HUES64 (cell line): Measurements from ENCODE around the gene DCST2.

Experiments
- H3K27ac ChIP-seq: 2 replicates; pipeline ENCODE4 v1.7.0; 2013; ENCODE audit warnings: low read depth, low read length, inconsistent platforms
- H3K27me3 ChIP-seq: 2 replicates; pipeline ENCODE4 v1.6.1; 2013; ENCODE audit warnings: mild to moderate bottlenecking, low read length; ENCODE audit not compliant: insufficient read depth
- H3K36me3 ChIP-seq: 2 replicates; pipeline ENCODE4 v1.6.1; 2013; ENCODE audit warnings: mild to moderate bottlenecking, low read length; ENCODE audit not compliant: insufficient read depth
- H3K4me1 ChIP-seq: 2 replicates; pipeline ENCODE4 v1.6.1; 2013; ENCODE audit warnings: mild to moderate bottlenecking, low read length, moderate library complexity; ENCODE audit not compliant: insufficient read depth
- H3K4me3 ChIP-seq: 2 replicates; pipeline ENCODE4 v1.5.1; 2013; ENCODE audit warnings: mild to moderate bottlenecking, low read length, moderate library complexity
- H3K9ac ChIP-seq: 2 replicates; pipeline ENCODE4 v1.6.1; 2013; ENCODE audit warnings: mild to moderate bottlenecking, low read depth, low read length
- H3K9me3 ChIP-seq: 2 replicates; pipeline ENCODE4 v1.6.1; 2013; ENCODE audit warnings: low read depth, low read length; ENCODE audit not compliant: insufficient read depth
- WGBS: fragments of 150-250, 120-280 bp; methylation state at CpG from one replicate; pipeline ENCODE4 v1.1.7; 2013; ENCODE audit warnings: missing lambda C conversion rate; 5-methylcytosine and 5-hydroxymethylcytosine counted together

The DCST2 gene

GRCh38 chr1:155077346-155077745 is 43.8 kb upstream of the DCST2 start:
- peaks cover 17% of the 10 kb centered on the region; the same call in 1 of the 2 replicates for H3K4me1 ChIP-seq
- no peaks in the 10 kb centered on the region for H3K36me3 ChIP-seq
- H3K9me3 ChIP-seq: no peaks in the 10 kb centered on the region
- no peak overlapping the region for H3K4me3 ChIP-seq
- H3K27ac ChIP-seq: no peak overlapping the region
- H3K27me3 ChIP-seq: peaks cover 65% of the 10 kb centered on the region
- H3K9ac ChIP-seq: no peak overlapping the region
- WGBS: 89% methylated on average over 3 of the region's 3 CpGs

GRCh38 chr1:155076371-155076770 is 42.8 kb upstream of the DCST2 start:
- H3K9me3 ChIP-seq: no peaks in the 10 kb centered on the region
- peaks cover 65% of the 10 kb centered on the region for H3K27me3 ChIP-seq
- H3K9ac ChIP-seq: no peak overlapping the region
- H3K4me1 ChIP-seq: peaks cover 24% of the 10 kb centered on the region; the same call in 1 of the 2 replicates
- H3K27ac ChIP-seq: no peak overlapping the region
- H3K36me3 ChIP-seq: no peaks in the 10 kb centered on the region
- H3K4me3 ChIP-seq: no peak overlapping the region
- 79% methylated on average over 1 of the region's 1 CpG for WGBS

- Histone ChIP-seq H3K27me3 (peaks cover 62% of the 10 kb centered on the region), H3K4me3 (no peak overlapping the region), H3K9me3 (no peaks in the 10 kb centered on the region), H3K27ac (no peak overlapping the region), H3K9ac (no peak overlapping the region), H3K36me3 (no peaks in the 10 kb centered on the region), H3K4me1 (peaks cover 27% of the 10 kb centered on the region; the same call in 1 of the 2 replicates)
- 77% methylated on average over 4 of the region's 5 CpGs for WGBS
These were observed 42.0 kb upstream of the DCST2 start for GRCh38 chr1:155075535-155075934.

- Histone ChIP-seq H3K36me3 (peaks cover 10% of the 10 kb centered on the region), H3K9me3 (no peaks in the 10 kb centered on the region), H3K9ac (no peak overlapping the region), H3K27me3 (peaks cover 46% of the 10 kb centered on the region), H3K4me1 (peaks cover 30% of the 10 kb centered on the region), H3K4me3 (no peak overlapping the region), H3K27ac (no peak overlapping the region)
- 90% methylated on average over 3 of the region's 3 CpGs for WGBS
These were observed 40.0 kb upstream of the DCST2 start for GRCh38 chr1:155073377-155074242.

GRCh38 chr1:155072531-155073289 is 39.1 kb upstream of the DCST2 start:
- Histone ChIP-seq H3K9me3 (no peaks in the 10 kb centered on the region), H3K4me1 (peaks cover 26% of the 10 kb centered on the region), H3K9ac (no peak overlapping the region), H3K36me3 (peaks cover 16% of the 10 kb centered on the region), H3K27ac (no peak overlapping the region), H3K4me3 (no peak overlapping the region; the same call in 1 of the 2 replicates), H3K27me3 (peaks cover 37% of the 10 kb centered on the region)
- 45% methylated on average over 7 of the region's 7 CpGs for WGBS

- Histone ChIP-seq H3K4me1 (peaks cover 26% of the 10 kb centered on the region), H3K9me3 (no peaks in the 10 kb centered on the region), H3K4me3 (peak overlapping the region; percentile 56), H3K36me3 (peaks cover 23% of the 10 kb centered on the region), H3K27me3 (peaks cover 28% of the 10 kb centered on the region), H3K27ac (no peak overlapping the region), H3K9ac (no peak overlapping the region)
- 22% methylated on average over 14 of the region's 14 CpGs for WGBS
These were observed 38.1 kb upstream of the DCST2 start for GRCh38 chr1:155071701-155072100.

GRCh38 chr1:155070721-155071569 is 37.4 kb upstream of the DCST2 start:
- Histone ChIP-seq H3K4me3 (peak overlapping the region; percentile 56), H3K9me3 (no peaks in the 10 kb centered on the region), H3K27me3 (peaks cover 28% of the 10 kb centered on the region), H3K4me1 (peaks cover 26% of the 10 kb centered on the region), H3K27ac (no peak overlapping the region; the same call in 1 of the 2 replicates), H3K9ac (peak overlapping the region; percentile 21), H3K36me3 (peaks cover 23% of the 10 kb centered on the region)
- 5% methylated on average over 60 of the region's 61 CpGs for WGBS

GRCh38 chr1:155070158-155070621 is 36.6 kb upstream of the DCST2 start:
- Histone ChIP-seq H3K9ac (0 out of 2 replicates have a peak overlapping the region, but pooled peaks have one; percentile 10), H3K4me1 (peaks cover 24% of the 10 kb centered on the region), H3K36me3 (peaks cover 23% of the 10 kb centered on the region), H3K27ac (no peak overlapping the region), H3K9me3 (no peaks in the 10 kb centered on the region), H3K4me3 (peak overlapping the region; percentile 56), H3K27me3 (peaks cover 28% of the 10 kb centered on the region)
- 8% methylated on average over 20 of the region's 28 CpGs for WGBS

- Histone ChIP-seq H3K36me3 (peaks cover 23% of the 10 kb centered on the region), H3K9ac (no peak overlapping the region), H3K27me3 (peaks cover 28% of the 10 kb centered on the region), H3K9me3 (no peaks in the 10 kb centered on the region), H3K4me1 (peaks cover 29% of the 10 kb centered on the region), H3K27ac (no peak overlapping the region), H3K4me3 (peak overlapping the region; percentile 56; the same call in 1 of the 2 replicates)
- 35% methylated on average over 7 of the region's 7 CpGs for WGBS
These were observed 36.1 kb upstream of the DCST2 start for GRCh38 chr1:155069551-155070157.

- 33% methylated on average over 1 of the region's 3 CpGs for WGBS
- no peak overlapping the region for H3K9ac ChIP-seq
- peaks cover 23% of the 10 kb centered on the region for H3K36me3 ChIP-seq
- H3K4me3 ChIP-seq: no peak overlapping the region
- H3K4me1 ChIP-seq: peaks cover 33% of the 10 kb centered on the region
- no peak overlapping the region for H3K27ac ChIP-seq
- H3K9me3 ChIP-seq: no peaks in the 10 kb centered on the region
- H3K27me3 ChIP-seq: peaks cover 25% of the 10 kb centered on the region
These were observed 35.0 kb upstream of the DCST2 start for GRCh38 chr1:155068599-155068998.
